Testis (tissue), 2 donors: Measurements from ENCODE around the gene DPYSL3.

Source experiments
- CTCF ChIP-seq, 3 experiments: fragments of 450-650 bp in 2 of 3; fragments of 200-600 bp in 1 of 3; sonication (generic) in 1 of 3; IDR thresholded peaks; one replicate each; pipeline ENCODE4 v1.5.1; 2016 to 2019; ENCODE audit warnings: antibody characterized with exemption in 3 of 3, mild to moderate bottlenecking in 2 of 3, moderate library complexity in 1 of 3
- POLR2A ChIP-seq: fragments of 450-650 bp; IDR thresholded peaks from one replicate; pipeline ENCODE4 v1.6.1; 2017; ENCODE audit warnings: antibody characterized with exemption, mild to moderate bottlenecking, moderate library complexity

GRCh38 chr5:147465747-147466146 lies 44.1 kb downstream of the DPYSL3 start:
- TF ChIP-seq CTCF (IDR thresholded peaks at IDR 0.05) (no peak), POLR2A (no peak)
